Adrenal gland (tissue), 12 donors: ENCODE results near the gene USP50. TPM values are rescaled to one million over a fixed set of nuclear protein-coding genes. Genes with fewer than 3 reads are reported as not detected.

Experiments
- DNase-seq, 7 donors: peaks; one replicate each; pipeline ENCODE4 v3.0.0-alpha.2; 2019 to 2020
- H3K27ac ChIP-seq, 5 donors: fragments of 200-600 bp; sonication (generic) in 4 of 5; 1 replicate in 3 of 5; 2 replicates in 2 of 5; pipeline versions ENCODE4 v1.5.1 to v1.8.0; 2016 to 2020; ENCODE audit warnings: mild to moderate bottlenecking in 1 of 5
- H3K27me3 ChIP-seq: fragments of 200-600 bp; 2 replicates; pipeline ENCODE4 v1.8.0; 2021
- H3K36me3 ChIP-seq, 2 donors: fragments of 200-600 bp; replicated peaks in 1 of 2; 1 replicate in 1 of 2; 2 replicates in 1 of 2; pipeline versions ENCODE4 v1.5.1 to v1.8.0; 2018 to 2022
- H3K4me1 ChIP-seq, 2 donors: fragments of 200-600 bp; replicated peaks in 1 of 2; 1 replicate in 1 of 2; 2 replicates in 1 of 2; pipeline versions ENCODE4 v1.5.1 to v1.8.0; 2018 to 2021
- H3K4me3 ChIP-seq, 4 donors: fragments of 200-600 bp; sonication (generic) in 3 of 4; one replicate each; pipeline ENCODE4 v1.5.1; 2016 to 2018
- H3K9me3 ChIP-seq, 3 donors: fragments of 200-600 bp; sonication (generic) in 1 of 3; replicated peaks in 1 of 3; 1 replicate in 2 of 3; 2 replicates in 1 of 3; pipeline versions ENCODE4 v1.5.1 to v1.8.0; 2016 to 2021
- POLR2A ChIP-seq, 2 donors: fragments of 450-650 bp; IDR thresholded peaks; one replicate each; pipeline ENCODE4 v1.6.1; 2017; ENCODE audit warnings: antibody characterized with exemption in 2 of 2, mild to moderate bottlenecking in 2 of 2, moderate library complexity in 1 of 2
- WGBS, 4 donors: extraction: QIAGEN DNeasy Blood & Tissue Kit in 2 of 4; methylation state at CpG; one replicate each; pipeline versions ENCODE4 v1.1.5 to v1.1.7; 2013 to 2017; 5-methylcytosine and 5-hydroxymethylcytosine counted together
- intact Hi-C, 2 donors: fragments of 100-400 bp; cut with DNase I; formaldehyde crosslinking; loops; one replicate each; pipeline versions ENCODE4 v1.14.1 to v1.15.0; 2022 to 2023
- polyA plus RNA-seq, 3 donors: library from polyadenylated mRNA; stranded (reverse); fragments of 200-250 nt in 2 of 3; fragments of 350-450 nt in 1 of 3; fragmentation: Illumina TruSeq in 1 of 3; extraction: RNeasy Lipid Tissue Mini Kit (QIAGEN cat#74804) in 1 of 3; gene quantifications; one replicate each; pipeline ENCODE4 v1.2.3, GENCODE V29; 2013 to 2014
- total RNA-seq, 9 donors: library from RNA; depleted of rRNA in 4 of 9; stranded (reverse); fragments of >200 nt in 4 of 9; fragments of 120-200 nt in 1 of 9; fragmentation: NEBNext Ultra II Directional in 1 of 9; extraction: Animal tissue kit (Norgen Biotek cat#: 25700) in 1 of 9; gene quantifications; one replicate each; pipeline versions ENCODE4 v1.1.0 to v1.2.4, GENCODE V29; 2013 to 2023
- TF ChIP-seq, protein P1 (sequence below), 6 experiments: fragments of 450-650 bp in 4 of 6; fragments of 200-600 bp in 2 of 6; sonication (generic) in 1 of 6; IDR thresholded peaks; 1 replicate in 5 of 6; 2 replicates in 1 of 6; pipeline versions ENCODE4 v1.5.1 to v1.8.0; 2016 to 2021; ENCODE audit warnings: antibody characterized with exemption in 6 of 6, mild to moderate bottlenecking in 2 of 6, moderate library complexity in 1 of 6
- donor health status: healthy with polysubstance abuse.
- donor health status: Bipolar disorder and iron deficiency.
- donor health status: DM: yes; HTN: yes; CAD: no.
- donor health status: DM: no; HTN: no; CAD: no.
- donor health status: DM: no; HTN: no; CAD: no.
- donor health status: DM: yes; HTN: yes; CAD: no.

USP50 gene
- total and polyA plus RNA-seq, 12 donors: 0.49 to 0.55 TPM; not detected in 10

GRCh38 chr15:50485389-50485788 lies 61.1 kb downstream of the USP50 start:
- peaks cover 0 to 28% of the 10 kb centered on the region in 2 donors for H3K36me3 ChIP-seq

DNA sequence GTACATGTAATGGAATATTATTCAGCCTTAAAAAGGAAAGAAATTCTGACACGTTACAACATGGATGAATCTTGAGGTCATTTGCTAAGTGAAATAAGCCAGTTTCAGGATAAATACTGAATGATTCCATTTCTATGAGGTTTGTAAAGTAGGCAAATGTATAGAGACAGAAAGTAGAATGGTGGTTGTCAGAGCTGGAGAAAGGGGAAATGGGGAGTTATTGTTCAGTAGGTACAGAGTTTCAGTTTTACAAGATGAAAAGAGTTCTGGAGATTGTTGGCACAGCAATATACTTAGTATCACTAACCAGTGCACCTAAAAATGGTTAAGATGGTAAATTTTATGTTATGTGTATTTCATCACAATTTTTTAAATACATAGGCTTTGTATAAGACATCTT lies 61.7 kb downstream of the USP50 start:
- DNase-seq: no peak
- Histone ChIP-seq H3K36me3 (peaks cover 0 to 23% of the 10 kb centered on the region in 2 donors), H3K27ac (no peak overlapping the region), H3K4me3 (no peak overlapping the region), H3K9me3 (no peaks in the 10 kb centered on the region), H3K27me3 (no peaks in the 10 kb centered on the region), H3K4me1 (no peaks in the 10 kb centered on the region)
- intact Hi-C loops: no loop called here
- TF ChIP-seq, protein P1, sequence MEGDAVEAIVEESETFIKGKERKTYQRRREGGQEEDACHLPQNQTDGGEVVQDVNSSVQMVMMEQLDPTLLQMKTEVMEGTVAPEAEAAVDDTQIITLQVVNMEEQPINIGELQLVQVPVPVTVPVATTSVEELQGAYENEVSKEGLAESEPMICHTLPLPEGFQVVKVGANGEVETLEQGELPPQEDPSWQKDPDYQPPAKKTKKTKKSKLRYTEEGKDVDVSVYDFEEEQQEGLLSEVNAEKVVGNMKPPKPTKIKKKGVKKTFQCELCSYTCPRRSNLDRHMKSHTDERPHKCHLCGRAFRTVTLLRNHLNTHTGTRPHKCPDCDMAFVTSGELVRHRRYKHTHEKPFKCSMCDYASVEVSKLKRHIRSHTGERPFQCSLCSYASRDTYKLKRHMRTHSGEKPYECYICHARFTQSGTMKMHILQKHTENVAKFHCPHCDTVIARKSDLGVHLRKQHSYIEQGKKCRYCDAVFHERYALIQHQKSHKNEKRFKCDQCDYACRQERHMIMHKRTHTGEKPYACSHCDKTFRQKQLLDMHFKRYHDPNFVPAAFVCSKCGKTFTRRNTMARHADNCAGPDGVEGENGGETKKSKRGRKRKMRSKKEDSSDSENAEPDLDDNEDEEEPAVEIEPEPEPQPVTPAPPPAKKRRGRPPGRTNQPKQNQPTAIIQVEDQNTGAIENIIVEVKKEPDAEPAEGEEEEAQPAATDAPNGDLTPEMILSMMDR (IDR thresholded peaks at IDR 0.05): no peak
- TF ChIP-seq POLR2A (IDR thresholded peaks at IDR 0.05): no peak
- 93 to 100% (median 98%) methylated on average over 1 of the region's 1 CpG for WGBS, 4 donors

More at GRCh38 chr15:50485389-50485788, 61.1 kb downstream of the USP50 start:
- TF ChIP-seq POLR2A (IDR thresholded peaks at IDR 0.05): no peak
- intact Hi-C loops: no loop called here
- no peak overlapping the region for H3K4me3 ChIP-seq
- H3K9me3 ChIP-seq: no peaks in the 10 kb centered on the region
- no peak overlapping the region for H3K27ac ChIP-seq
- H3K27me3 ChIP-seq: no peaks in the 10 kb centered on the region
- DNase-seq: no peak
- no peaks in the 10 kb centered on the region for H3K4me1 ChIP-seq
- WGBS, 4 donors: 92 to 97% (median 95%) methylated on average over 3 of the region's 3 CpGs

DNA sequence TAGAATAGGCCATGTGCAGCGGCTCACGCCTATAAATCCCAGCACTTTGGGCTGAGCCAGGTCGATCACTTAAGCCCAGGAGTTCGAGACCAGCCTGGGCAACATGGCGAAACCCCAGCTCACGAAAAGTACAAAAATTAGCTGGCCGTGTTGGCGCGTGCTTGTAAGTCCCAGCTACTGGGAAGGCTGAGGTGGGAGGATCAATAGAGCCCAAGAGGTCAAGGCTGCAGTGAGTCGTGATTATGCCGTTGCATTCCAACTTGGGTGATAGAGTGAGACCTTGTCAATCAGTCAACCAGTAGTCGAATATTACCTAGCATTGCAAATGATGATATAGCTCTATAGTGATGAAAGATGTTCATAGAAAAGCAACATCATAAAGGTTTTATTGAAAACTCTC lies 70.3 kb downstream of the USP50 start:
- H3K4me1 ChIP-seq: no peaks in the 10 kb centered on the region

DNA sequence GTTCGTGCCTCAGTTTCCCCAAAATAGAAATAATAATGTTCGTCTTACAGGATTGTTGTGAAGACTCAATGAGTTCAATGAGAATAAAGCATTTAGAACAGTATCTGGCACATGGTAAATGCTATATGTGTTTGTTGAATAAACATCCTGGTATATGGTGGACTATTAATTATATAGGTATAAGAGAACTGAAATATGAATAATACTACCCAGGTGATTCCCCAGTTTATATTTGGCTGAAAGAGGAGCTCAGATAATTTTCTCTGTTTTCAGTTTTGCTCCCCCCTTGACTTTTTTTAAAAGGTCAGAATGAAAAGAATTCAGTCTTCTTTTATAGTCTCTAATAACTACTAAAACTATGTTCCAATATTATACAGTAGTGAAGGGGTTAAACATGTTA lies 75.4 kb downstream of the USP50 start:
- H3K36me3 ChIP-seq: peaks cover 0 to 35% of the 10 kb centered on the region in 2 donors
- no peaks in the 10 kb centered on the region for H3K9me3 ChIP-seq
- H3K27ac ChIP-seq: no peak overlapping the region
- DNase-seq: no peak
- no peak for TF ChIP-seq POLR2A (IDR thresholded peaks at IDR 0.05)
- TF ChIP-seq, protein P1 (IDR thresholded peaks at IDR 0.05): no peak
- no peak overlapping the region for H3K4me3 ChIP-seq
- intact Hi-C loops: no loop called here
- no peaks in the 10 kb centered on the region for H3K4me1 ChIP-seq
- 81 to 92% (median 89%) methylated on average over 2 of the region's 2 CpGs for WGBS, 4 donors
- no peaks in the 10 kb centered on the region for H3K27me3 ChIP-seq

More for the DNA sequence above, 70.3 kb downstream of the USP50 start:
- Histone ChIP-seq H3K9me3 (no peaks in the 10 kb centered on the region), H3K27ac (no peak overlapping the region), H3K27me3 (no peaks in the 10 kb centered on the region), H3K36me3 (peaks cover 0 to 54% of the 10 kb centered on the region in 2 donors), H3K4me3 (no peak overlapping the region)
- intact Hi-C loops: no loop called here
- DNase-seq: no peak
- 80 to 86% (median 83%) methylated on average over 12 of the region's 12 CpGs for WGBS, 4 donors
- TF ChIP-seq POLR2A (IDR thresholded peaks at IDR 0.05): no peak
- TF ChIP-seq, protein P1 (IDR thresholded peaks at IDR 0.05): no peak
